ENCODE measurements around the gene TUBG2. TPM values are rescaled to one million over a fixed set of nuclear protein-coding genes. Genes with fewer than 3 reads are reported as not detected.
A peak's percentile ranks its signal among the peaks of the same experiment; 100 is the strongest.

TUBG2 gene
- polyA plus RNA-seq (2012; ENCODE audit: insufficient read length, low read depth) = 57.4 TPM

DNA sequence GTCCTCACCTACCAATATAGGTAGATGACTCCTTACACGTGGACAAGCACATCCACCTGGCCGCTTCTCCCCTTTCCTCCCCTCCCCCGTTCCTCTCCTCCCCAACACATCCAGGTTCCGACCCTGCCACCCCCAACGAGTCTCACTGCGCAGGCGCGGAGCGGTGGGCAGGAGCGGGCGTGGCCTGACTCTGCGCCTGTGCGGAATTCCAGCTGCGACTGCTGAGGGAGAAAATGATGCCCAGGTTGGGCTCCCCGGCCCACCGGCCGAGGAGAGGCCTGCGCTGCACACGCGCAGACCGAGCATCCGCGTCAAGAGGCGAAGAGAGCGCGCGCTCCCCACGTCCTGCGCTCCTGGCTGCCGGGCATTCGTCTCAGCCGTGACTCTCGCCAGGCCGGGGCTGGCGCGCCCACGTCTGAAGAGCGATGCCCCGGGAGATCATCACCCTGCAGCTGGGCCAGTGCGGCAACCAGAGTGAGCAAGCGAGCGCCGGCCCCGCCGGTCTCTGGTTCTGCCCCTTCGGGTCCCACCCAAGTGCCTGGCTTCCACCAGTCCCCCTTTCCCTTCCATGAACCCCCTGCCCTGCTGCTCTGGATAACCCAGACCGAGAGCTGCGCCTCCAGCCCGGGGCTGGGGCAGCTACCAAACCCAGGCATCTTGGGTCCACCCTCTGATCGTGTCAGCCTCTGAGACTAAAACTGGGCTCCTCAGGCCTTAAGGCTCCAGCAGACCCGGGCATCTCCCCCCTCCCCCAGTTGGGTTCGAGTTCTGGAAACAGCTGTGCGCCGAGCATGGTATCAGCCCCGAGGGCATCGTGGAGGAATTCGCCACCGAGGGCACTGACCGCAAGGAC, at the start of gene TUBG2:
Gene TUBG2 (plus strand): TSS at position 206 of the 853 bp plus-strand sequence. CDS start 220 bp downstream, at position 426.
- TF ChIP-seq, protein P1, sequence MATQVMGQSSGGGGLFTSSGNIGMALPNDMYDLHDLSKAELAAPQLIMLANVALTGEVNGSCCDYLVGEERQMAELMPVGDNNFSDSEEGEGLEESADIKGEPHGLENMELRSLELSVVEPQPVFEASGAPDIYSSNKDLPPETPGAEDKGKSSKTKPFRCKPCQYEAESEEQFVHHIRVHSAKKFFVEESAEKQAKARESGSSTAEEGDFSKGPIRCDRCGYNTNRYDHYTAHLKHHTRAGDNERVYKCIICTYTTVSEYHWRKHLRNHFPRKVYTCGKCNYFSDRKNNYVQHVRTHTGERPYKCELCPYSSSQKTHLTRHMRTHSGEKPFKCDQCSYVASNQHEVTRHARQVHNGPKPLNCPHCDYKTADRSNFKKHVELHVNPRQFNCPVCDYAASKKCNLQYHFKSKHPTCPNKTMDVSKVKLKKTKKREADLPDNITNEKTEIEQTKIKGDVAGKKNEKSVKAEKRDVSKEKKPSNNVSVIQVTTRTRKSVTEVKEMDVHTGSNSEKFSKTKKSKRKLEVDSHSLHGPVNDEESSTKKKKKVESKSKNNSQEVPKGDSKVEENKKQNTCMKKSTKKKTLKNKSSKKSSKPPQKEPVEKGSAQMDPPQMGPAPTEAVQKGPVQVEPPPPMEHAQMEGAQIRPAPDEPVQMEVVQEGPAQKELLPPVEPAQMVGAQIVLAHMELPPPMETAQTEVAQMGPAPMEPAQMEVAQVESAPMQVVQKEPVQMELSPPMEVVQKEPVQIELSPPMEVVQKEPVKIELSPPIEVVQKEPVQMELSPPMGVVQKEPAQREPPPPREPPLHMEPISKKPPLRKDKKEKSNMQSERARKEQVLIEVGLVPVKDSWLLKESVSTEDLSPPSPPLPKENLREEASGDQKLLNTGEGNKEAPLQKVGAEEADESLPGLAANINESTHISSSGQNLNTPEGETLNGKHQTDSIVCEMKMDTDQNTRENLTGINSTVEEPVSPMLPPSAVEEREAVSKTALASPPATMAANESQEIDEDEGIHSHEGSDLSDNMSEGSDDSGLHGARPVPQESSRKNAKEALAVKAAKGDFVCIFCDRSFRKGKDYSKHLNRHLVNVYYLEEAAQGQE (IDR thresholded peaks at IDR 0.05; ENCODE audit: insufficient read depth in 1 of 2, low read depth in 2 of 2, low read length in 2 of 2) = peak in 1 of 2 experiments; percentile 12; a peak in 1 of 4 replicates
- TF ChIP-seq SIN3A (IDR thresholded peaks at IDR 0.05; ENCODE audit: borderline replicate concordance, insufficient read depth, low read length) (0 out of 2 replicates have a peak, but pooled peaks have one; percentile 54), TAF1 (IDR thresholded peaks at IDR 0.05; ENCODE audit: borderline replicate concordance, insufficient read depth, low read length) (peak; percentile 82; the same call in 1 of the 2 replicates), POLR2AphosphoS5 (IDR thresholded peaks at IDR 0.05; ENCODE audit: low read depth, low read length) (peak; percentile 83), FOXP2 (optimal IDR thresholded peaks at IDR 0.05; ENCODE audit: borderline replicate concordance, extremely low read depth, extremely low read length, insufficient read depth) (peak; percentile 59)

DNA sequence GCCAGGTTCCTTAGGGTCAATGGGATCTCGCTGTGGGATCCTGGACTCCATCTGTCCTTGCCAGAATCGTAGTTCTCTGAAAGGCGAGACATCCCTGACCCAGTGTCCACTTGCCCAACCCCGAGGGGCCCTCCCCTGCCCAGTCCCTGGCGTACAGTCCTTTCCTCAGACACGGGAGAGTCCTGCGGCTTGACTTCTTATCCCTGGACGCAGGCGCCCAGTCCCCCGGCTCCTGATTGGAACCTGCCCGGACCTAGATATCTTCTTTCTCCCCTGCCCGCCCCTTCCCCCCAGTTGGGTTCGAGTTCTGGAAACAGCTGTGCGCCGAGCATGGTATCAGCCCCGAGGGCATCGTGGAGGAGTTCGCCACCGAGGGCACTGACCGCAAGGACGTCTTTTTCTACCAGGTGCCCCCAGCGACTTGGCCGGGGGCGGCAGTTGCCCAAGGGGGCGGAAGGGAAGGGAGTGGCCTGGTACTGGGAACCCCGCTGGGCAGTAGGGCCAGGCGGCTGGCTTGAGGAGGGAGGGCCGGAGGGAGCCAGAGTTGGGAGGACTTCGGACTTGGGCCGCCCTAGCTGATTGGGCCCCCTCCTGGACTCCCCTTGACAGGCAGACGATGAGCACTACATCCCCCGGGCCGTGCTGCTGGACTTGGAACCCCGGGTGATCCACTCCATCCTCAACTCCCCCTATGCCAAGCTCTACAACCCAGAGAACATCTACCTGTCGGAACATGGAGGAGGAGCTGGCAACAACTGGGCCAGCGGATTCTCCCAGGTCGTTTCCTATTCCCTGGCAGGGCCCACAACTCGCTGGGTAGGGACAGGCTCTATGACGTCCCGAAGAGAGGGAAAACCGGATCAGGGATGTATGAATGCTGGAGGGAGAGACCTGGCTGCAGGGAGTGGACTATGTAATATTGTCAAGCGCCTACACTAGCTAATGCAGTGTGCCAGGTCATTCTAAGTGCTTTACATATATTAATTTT, 49.0 kb upstream of the TUBG2 start:
- TF ChIP-seq, protein P1 (IDR thresholded peaks at IDR 0.05; ENCODE audit: insufficient read depth in 1 of 2, low read depth in 2 of 2, low read length in 2 of 2) = peak in 1 of 2 experiments; percentile 47; a peak in 1 of 4 replicates

DNA sequence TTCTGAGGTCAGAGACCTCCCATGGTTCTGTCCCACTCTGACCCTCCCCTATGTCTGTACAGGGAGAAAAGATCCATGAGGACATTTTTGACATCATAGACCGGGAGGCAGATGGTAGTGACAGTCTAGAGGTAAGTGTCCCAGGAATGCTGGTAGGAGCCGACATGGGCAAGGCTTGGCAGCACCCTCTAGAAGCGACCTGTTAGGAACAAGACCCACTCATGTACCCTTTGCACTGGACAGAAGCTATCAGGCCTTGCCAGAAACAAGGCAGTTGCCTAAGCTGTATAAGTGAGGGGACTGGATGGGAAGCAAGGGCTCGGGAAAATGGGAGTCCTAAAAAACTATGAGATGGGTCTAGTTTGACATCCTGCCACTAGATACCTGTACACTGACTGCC, 47.1 kb upstream of the TUBG2 start:
- TF ChIP-seq SIN3A (IDR thresholded peaks at IDR 0.05; ENCODE audit: borderline replicate concordance, insufficient read depth, low read length) (no peak), FOXP2 (optimal IDR thresholded peaks at IDR 0.05; ENCODE audit: borderline replicate concordance, extremely low read depth, extremely low read length, insufficient read depth) (no peak), TAF1 (IDR thresholded peaks at IDR 0.05; ENCODE audit: borderline replicate concordance, insufficient read depth, low read length) (no peak), POLR2AphosphoS5 (IDR thresholded peaks at IDR 0.05; ENCODE audit: low read depth, low read length) (no peak; the same call in 1 of the 2 replicates)
- TF ChIP-seq, protein P1 (IDR thresholded peaks at IDR 0.05; ENCODE audit: insufficient read depth in 1 of 2, low read depth in 2 of 2, low read length in 2 of 2) = no peak

DNA sequence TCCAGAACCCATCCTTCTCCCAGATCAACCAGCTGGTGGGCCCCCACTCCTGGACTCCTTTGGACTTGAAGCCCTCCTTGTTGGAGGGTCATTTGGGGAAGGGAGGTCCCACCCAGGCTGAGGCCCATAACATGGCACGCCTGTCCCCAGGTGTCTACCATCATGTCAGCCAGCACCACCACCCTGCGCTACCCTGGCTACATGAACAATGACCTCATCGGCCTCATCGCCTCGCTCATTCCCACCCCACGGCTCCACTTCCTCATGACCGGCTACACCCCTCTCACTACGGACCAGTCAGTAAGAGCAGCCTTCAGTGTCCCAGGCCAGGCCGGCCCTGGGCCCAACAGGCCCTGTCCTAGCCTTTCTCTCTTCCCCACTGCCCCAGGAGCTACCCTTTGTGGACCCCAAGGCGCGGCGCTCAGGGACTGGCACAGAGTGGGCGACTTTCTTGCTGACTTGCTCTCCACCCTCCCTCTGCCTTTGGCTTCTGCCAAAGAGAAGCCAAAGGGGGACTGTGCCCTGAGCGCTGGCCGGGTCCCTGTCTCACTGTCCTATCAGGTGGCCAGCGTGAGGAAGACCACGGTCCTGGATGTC, 45.3 kb upstream of the TUBG2 start:
- TF ChIP-seq, protein P1 (IDR thresholded peaks at IDR 0.05; ENCODE audit: insufficient read depth in 1 of 2, low read depth in 2 of 2, low read length in 2 of 2) = no peak
- TF ChIP-seq POLR2AphosphoS5 (IDR thresholded peaks at IDR 0.05; ENCODE audit: low read depth, low read length) = no peak
- no peak for TF ChIP-seq FOXP2 (optimal IDR thresholded peaks at IDR 0.05; ENCODE audit: borderline replicate concordance, extremely low read depth, extremely low read length, insufficient read depth)
- TF ChIP-seq TAF1 (IDR thresholded peaks at IDR 0.05; ENCODE audit: borderline replicate concordance, insufficient read depth, low read length) = no peak
- TF ChIP-seq SIN3A (IDR thresholded peaks at IDR 0.05; ENCODE audit: borderline replicate concordance, insufficient read depth, low read length) = no peak

Data from PFSK-1 (cell line).